Colonic mucosa (tissue), 4 donors: Measurements from ENCODE around the gene CREB3L1. TPM values are rescaled to one million over a fixed set of nuclear protein-coding genes. Genes with fewer than 3 reads are reported as not detected.

Experiments
- DNase-seq: peaks from one replicate; pipeline ENCODE4 v3.0.0-alpha.2; 2020
- H3K27ac ChIP-seq: fragments of 200-600 bp; one replicate; pipeline ENCODE4 v1.8.0; 2021
- H3K27me3 ChIP-seq: fragments of 200-600 bp; one replicate; pipeline ENCODE4 v1.8.0; 2021
- H3K36me3 ChIP-seq: fragments of 200-600 bp; one replicate; pipeline ENCODE4 v1.8.0; 2021
- H3K4me1 ChIP-seq: fragments of 200-600 bp; one replicate; pipeline ENCODE4 v1.8.0; 2021; ENCODE audit warnings: mild to moderate bottlenecking
- H3K4me3 ChIP-seq: fragments of 200-600 bp; one replicate; pipeline ENCODE4 v1.8.0; 2021
- H3K9ac ChIP-seq, 2 donors: one replicate each; pipeline ENCODE4 v1.7.0; 2013; ENCODE audit warnings: control low read depth in 2 of 2, low read depth in 2 of 2, low read length in 2 of 2
- H3K9me3 ChIP-seq: fragments of 200-600 bp; one replicate; pipeline ENCODE4 v1.8.0; 2021
- CTCF ChIP-seq: fragments of 200-600 bp; IDR thresholded peaks from one replicate; pipeline ENCODE4 v1.8.0; 2022; ENCODE audit warnings: antibody characterized with exemption, mild to moderate bottlenecking
- intact Hi-C: fragments of 100-400 bp; cut with DNase I; formaldehyde crosslinking; loops from one replicate; pipeline ENCODE4 v1.14.1; 2022
- total RNA-seq, 2 donors: library from RNA; stranded (reverse); fragmentation: NEBNext Ultra II Directional in 1 of 2; extraction: Animal tissue kit (Norgen Biotek cat#: 25700) in 1 of 2; gene quantifications; one replicate each; pipeline ENCODE4 v1.2.1, GENCODE V29; 2021
- donor health status: healthy.
- donor health status: DM: no; HTN: no; CAD: no.
- donor health status: DM: no; HTN: no; CAD: no.

Gene CREB3L1
- total RNA-seq, 2 donors from 2014 or later: 143 to 150 TPM

- intact Hi-C loops: no loop called here
- peaks cover 3% of the 10 kb centered on the region for H3K4me1 ChIP-seq
- H3K9me3 ChIP-seq: no peaks in the 10 kb centered on the region
- no peak for TF ChIP-seq CTCF
- no peak overlapping the region for H3K27ac ChIP-seq
- DNase-seq: no peak
- H3K27me3 ChIP-seq: no peaks in the 10 kb centered on the region
- H3K9ac ChIP-seq: peak overlapping the region in 1 of 2 donors; percentile 14
- H3K36me3 ChIP-seq: no peaks in the 10 kb centered on the region
- no peak overlapping the region for H3K4me3 ChIP-seq
Measured at GRCh38 chr11:46363031-46363407, 85.6 kb downstream of the CREB3L1 start.

GRCh38 chr11:46363455-46364005, 86.1 kb downstream of the CREB3L1 start:
- H3K4me3 ChIP-seq: no peak overlapping the region
- TF ChIP-seq CTCF: no peak
- intact Hi-C loops: no loop called here
- H3K36me3 ChIP-seq: no peaks in the 10 kb centered on the region
- H3K27me3 ChIP-seq: no peaks in the 10 kb centered on the region
- H3K9me3 ChIP-seq: no peaks in the 10 kb centered on the region
- DNase-seq: no peak
- no peak overlapping the region for H3K27ac ChIP-seq
- peaks cover 3% of the 10 kb centered on the region for H3K4me1 ChIP-seq
- no peak overlapping the region for H3K9ac ChIP-seq

DNA sequence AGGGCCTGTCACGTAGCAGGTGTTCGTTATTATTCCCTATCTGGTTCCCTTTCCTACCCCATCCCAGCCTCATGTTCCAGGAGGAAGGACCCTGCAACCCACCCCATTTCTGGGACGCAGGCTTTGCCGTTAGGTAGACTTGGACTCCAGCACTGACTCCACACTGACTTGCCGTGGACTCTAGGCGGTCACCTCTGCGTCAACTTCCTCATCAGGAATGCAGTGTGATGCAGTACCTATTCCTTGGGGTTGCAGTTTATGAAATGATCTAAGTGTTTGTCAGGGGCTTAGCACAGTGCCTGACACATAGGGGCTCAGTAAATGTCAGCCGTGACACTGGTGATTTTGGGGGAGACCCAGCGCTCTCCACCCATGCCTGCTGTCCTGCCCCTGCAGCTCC, 86.6 kb downstream of the CREB3L1 start:
- no peaks in the 10 kb centered on the region for H3K27me3 ChIP-seq
- H3K36me3 ChIP-seq: no peaks in the 10 kb centered on the region
- H3K27ac ChIP-seq: no peak overlapping the region
- no peaks in the 10 kb centered on the region for H3K9me3 ChIP-seq
- peaks cover 3% of the 10 kb centered on the region for H3K4me1 ChIP-seq
- no peak for TF ChIP-seq CTCF
- intact Hi-C loops: no loop called here
- no peak overlapping the region for H3K4me3 ChIP-seq
- no peak overlapping the region for H3K9ac ChIP-seq
- DNase-seq: no peak

DNA sequence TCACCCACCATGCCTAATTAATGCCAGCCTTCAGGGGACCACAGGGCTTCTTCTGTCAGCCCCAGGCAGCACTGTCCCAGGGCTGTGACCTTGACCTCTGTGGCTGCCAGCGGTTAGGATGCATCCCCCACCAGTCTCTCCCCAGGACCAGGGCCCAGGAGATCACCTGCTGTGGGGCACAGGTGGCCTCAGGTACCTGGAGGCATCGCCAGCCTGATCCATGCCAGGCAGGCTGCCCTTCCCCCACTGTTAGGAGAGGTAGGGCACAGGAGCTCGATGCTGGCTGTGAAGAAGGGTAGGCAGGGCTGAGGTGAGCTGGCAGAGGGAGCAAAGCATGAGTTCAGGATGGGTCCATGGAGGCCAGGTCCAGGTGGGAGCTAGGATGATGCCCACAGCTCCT, 87.3 kb downstream of the CREB3L1 start:
- Histone ChIP-seq H3K4me1 (peaks cover 3% of the 10 kb centered on the region), H3K9ac (no peak overlapping the region), H3K4me3 (no peak overlapping the region), H3K27ac (no peak overlapping the region), H3K36me3 (no peaks in the 10 kb centered on the region), H3K27me3 (no peaks in the 10 kb centered on the region), H3K9me3 (no peaks in the 10 kb centered on the region)
- TF ChIP-seq CTCF: no peak
- no peak for DNase-seq
- intact Hi-C loops: loop anchor here (5.0 kb wide), 1 partner anchor 127 kb away; no protein-coding TSS in a partner anchor

GRCh38 chr11:46366260-46366659, 88.8 kb downstream of the CREB3L1 start:
- H3K4me1 ChIP-seq: peaks cover 3% of the 10 kb centered on the region
- intact Hi-C loops: loop anchor here (5.0 kb wide), 1 partner anchor 129 kb away; no protein-coding TSS in a partner anchor
- TF ChIP-seq CTCF: no peak

More at GRCh38 chr11:46366260-46366659, 88.8 kb downstream of the CREB3L1 start:
- Histone ChIP-seq H3K27ac (no peak overlapping the region), H3K27me3 (no peaks in the 10 kb centered on the region), H3K9me3 (no peaks in the 10 kb centered on the region), H3K4me3 (no peak overlapping the region), H3K36me3 (no peaks in the 10 kb centered on the region), H3K9ac (no peak overlapping the region)
- no peak for DNase-seq
